Cardiac fibroblast (primary cell): ENCODE results near the gene TNIP3.

Experiments used
- DNase-seq, 2 donors: peaks; one replicate each; pipeline versions ENCODE4 v3.0.0 to v3.0.0-alpha.2; 2010; ENCODE audit warnings: low read depth in 2 of 2
- H3K4me3 ChIP-seq, 2 donors: replicated peaks in 1 of 2; 1 replicate in 1 of 2; 2 replicates in 1 of 2; pipeline ENCODE4 v1.5.1; 2011; ENCODE audit warnings: low read depth in 2 of 2, low read length in 2 of 2, mild to moderate bottlenecking in 2 of 2, moderate library complexity in 1 of 2
- TF ChIP-seq, protein P1 (sequence below): IDR thresholded peaks from one replicate; pipeline ENCODE4 v1.5.1; 2011; ENCODE audit warnings: low read depth, mild to moderate bottlenecking, low read length, inconsistent platforms

The TNIP3 gene

DNA sequence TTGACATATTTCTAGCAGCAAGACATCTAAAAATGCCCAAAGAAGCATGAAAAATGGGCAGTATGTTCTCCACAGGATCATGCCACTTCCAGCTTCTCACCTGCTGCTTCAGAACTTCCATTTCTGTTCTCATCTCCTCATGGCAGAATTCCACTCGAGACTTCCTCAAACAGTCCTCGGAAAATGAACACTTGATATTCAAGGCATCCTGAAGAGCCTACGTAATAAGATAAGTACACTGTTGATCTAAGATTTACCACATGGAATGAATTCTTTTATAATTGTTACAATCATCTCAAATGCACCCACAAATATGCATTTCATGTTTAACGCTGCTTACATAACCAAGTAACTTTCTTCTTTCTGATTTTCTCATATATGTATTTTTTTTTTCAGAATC is 14.1 kb downstream of the TNIP3 start:
- no peak overlapping the region for H3K4me3 ChIP-seq
- TF ChIP-seq, protein P1, sequence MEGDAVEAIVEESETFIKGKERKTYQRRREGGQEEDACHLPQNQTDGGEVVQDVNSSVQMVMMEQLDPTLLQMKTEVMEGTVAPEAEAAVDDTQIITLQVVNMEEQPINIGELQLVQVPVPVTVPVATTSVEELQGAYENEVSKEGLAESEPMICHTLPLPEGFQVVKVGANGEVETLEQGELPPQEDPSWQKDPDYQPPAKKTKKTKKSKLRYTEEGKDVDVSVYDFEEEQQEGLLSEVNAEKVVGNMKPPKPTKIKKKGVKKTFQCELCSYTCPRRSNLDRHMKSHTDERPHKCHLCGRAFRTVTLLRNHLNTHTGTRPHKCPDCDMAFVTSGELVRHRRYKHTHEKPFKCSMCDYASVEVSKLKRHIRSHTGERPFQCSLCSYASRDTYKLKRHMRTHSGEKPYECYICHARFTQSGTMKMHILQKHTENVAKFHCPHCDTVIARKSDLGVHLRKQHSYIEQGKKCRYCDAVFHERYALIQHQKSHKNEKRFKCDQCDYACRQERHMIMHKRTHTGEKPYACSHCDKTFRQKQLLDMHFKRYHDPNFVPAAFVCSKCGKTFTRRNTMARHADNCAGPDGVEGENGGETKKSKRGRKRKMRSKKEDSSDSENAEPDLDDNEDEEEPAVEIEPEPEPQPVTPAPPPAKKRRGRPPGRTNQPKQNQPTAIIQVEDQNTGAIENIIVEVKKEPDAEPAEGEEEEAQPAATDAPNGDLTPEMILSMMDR = no peak
- no peak for DNase-seq

DNA sequence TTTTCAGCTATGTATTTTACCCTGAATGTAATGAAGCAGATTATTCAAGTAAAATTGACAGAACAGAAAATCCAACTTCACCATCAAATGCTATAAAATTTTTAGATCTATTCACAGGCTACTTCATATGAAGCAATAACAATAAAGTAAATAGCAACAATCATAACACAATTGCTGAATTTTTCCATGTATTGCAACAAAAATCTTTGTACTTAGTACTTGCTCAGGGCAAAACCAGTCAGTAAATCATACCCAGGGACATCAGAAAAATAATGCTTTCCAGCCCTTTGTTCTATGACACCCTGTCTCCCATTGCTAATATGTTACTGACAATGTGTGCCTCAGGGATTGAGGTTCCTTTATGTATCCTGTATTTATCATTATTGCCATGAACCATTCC is 15.5 kb downstream of the TNIP3 start:
- no peak overlapping the region for H3K4me3 ChIP-seq
- DNase-seq = no peak
- TF ChIP-seq, protein P1 = no peak

DNA sequence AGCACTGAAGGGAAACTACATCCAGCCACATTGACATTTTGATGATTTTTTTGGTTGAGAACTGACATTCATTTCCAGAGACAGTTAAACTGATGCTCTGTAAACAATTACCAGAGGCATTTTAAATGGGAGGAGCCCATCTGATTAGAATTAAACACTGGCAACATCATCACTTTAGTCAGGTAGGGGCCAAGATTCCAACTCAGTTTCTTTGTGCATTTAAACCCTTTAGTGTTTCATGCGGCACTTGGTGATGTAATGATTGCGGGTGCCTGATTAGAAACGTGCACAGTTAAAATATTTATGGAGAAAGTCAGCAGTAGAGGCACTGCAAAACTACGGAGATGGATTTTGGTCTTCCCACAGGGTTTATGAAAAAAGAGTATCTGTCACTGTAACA is 16.1 kb downstream of the TNIP3 start:
- TF ChIP-seq, protein P1 = no peak
- no peak overlapping the region for H3K4me3 ChIP-seq
- DNase-seq = no peak

DNA sequence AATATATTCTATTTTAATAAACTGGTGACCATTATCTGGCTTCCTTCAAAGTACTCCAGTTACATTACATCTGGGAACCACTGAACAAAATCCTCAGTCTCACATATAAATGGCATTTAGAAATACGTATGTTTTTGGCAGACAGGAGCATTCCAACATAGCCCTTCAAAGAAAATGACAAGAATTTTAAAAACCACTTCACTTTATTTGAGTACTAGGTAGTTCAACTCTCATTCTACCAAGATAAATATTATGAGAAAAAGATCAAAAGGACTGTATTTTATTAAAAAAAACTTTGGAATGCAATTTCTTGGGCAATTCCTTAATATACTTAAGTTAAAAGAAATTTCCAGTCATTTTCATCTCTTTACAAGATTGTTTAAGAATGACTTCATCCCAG is 17.6 kb downstream of the TNIP3 start:
- peak; percentile 17 to 39 for DNase-seq
- TF ChIP-seq, protein P1 = no peak
- H3K4me3 ChIP-seq = no peak overlapping the region

DNA sequence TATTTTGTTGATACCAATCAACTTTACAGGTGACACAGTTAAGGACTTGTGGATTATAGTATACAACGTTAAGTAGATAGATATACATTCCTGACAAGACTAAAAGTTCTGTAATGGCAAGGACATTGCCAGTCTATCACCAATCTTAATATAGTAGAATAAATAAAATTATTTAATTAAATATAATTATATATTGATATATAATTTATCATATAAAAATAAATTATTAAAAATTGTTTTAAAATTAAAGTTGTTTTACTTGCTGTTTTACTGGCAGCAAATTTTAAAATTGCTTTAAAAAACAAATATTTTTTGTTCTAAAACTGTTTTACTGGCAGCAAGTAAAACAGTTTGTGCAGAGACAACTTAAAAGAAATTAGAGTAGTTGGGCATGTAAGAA is 18.7 kb downstream of the TNIP3 start:
- DNase-seq = no peak
- TF ChIP-seq, protein P1 = no peak
- H3K4me3 ChIP-seq = no peak overlapping the region

DNA sequence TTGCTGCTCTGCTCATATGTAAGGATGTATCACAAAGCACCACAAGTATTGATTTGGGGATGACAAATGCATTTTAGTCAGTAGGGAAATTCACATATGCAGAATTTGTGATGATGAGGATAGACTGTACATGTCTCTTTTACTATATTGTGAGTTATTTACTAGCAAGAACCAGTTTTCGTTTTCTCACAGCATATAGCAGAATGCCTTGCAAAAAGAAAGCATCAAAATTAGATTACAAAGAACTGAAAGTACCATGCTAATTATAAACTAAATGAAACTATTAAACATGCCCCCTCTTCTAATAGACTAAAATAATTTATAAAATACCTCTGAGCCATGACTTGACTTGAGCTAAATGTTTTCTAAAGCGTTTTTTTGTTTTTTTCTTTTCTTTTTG is 20.1 kb downstream of the TNIP3 start:
- DNase-seq = no peak
- TF ChIP-seq, protein P1 = no peak

DNA sequence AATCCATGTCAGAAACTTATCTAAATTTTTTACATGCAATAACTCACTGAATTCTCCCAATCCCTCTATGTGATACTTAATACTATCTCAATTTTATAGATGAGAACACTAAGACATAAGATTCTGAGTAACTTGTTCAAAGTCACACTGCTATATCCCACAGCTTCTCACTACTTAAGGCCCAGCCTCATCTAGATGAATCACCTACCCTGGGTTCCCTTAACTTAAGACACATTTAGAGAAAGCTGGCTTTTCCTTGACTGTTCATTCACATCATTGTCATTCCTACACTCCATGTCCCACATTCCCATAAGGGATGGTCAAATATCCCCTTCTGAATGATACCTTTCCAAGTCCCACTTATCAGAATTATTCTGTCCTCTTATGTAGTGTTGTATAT is 21.0 kb downstream of the TNIP3 start:
- H3K4me3 ChIP-seq = no peak overlapping the region
- DNase-seq = no peak
- TF ChIP-seq, protein P1 = no peak

More for the DNA sequence above, 20.1 kb downstream of the TNIP3 start:
- H3K4me3 ChIP-seq = no peak overlapping the region
